NB4 (cell line): Measurements from ENCODE around the gene NFATC2.

Experiments
- DNase-seq: peaks from one replicate; pipeline ENCODE4 v3.0.0; 2010; ENCODE audit warnings: low read depth
- H3K4me3 ChIP-seq: one replicate; pipeline ENCODE4 v1.5.1; 2011; ENCODE audit warnings: mild to moderate bottlenecking, low read depth, low read length, moderate library complexity
- CTCF ChIP-seq: IDR thresholded peaks from one replicate; pipeline ENCODE4 v1.5.1; 2012; ENCODE audit warnings: low read depth, low read length
- MAX ChIP-seq: IDR thresholded peaks from 2 replicates; pipeline ENCODE4 v1.6.1; 2011; ENCODE audit warnings: low read depth, low read length
- MYC ChIP-seq: IDR thresholded peaks from 2 replicates; pipeline ENCODE4 v1.6.1; 2011; ENCODE audit warnings: low read depth, low read length
- POLR2A ChIP-seq: IDR thresholded peaks from 2 replicates; pipeline ENCODE4 v1.6.1; 2011; ENCODE audit warnings: mild to moderate bottlenecking; ENCODE audit not compliant: insufficient read length; ENCODE audit errors: extremely low read depth

NFATC2 gene

GRCh38 chr20:51359947-51360346, 182.6 kb downstream of the NFATC2 start:
- H3K4me3 ChIP-seq, result no peak overlapping the region
- no peak for TF ChIP-seq POLR2A
- no peak for TF ChIP-seq MAX
- no peak for TF ChIP-seq CTCF
- TF ChIP-seq MYC, result no peak
- DNase-seq, result no peak

- no peak for DNase-seq
- no peak overlapping the region for H3K4me3 ChIP-seq
- TF ChIP-seq MYC (no peak), MAX (no peak), CTCF (no peak), POLR2A (no peak)
Observed at GRCh38 chr20:51359401-51359800, 183.1 kb downstream of the NFATC2 start.

GRCh38 chr20:51358032-51358724, 184.3 kb downstream of the NFATC2 start:
- no peak for TF ChIP-seq MAX
- TF ChIP-seq MYC, result no peak
- TF ChIP-seq CTCF, result no peak
- no peak for TF ChIP-seq POLR2A
- DNase-seq, result no peak
- no peak overlapping the region for H3K4me3 ChIP-seq

- no peak overlapping the region for H3K4me3 ChIP-seq
- TF ChIP-seq MAX (no peak), CTCF (no peak), MYC (no peak), POLR2A (no peak)
- DNase-seq, result no peak
Observed at GRCh38 chr20:51357543-51357942, 185.0 kb downstream of the NFATC2 start.

- H3K4me3 ChIP-seq, result no peak overlapping the region
- DNase-seq, result no peak
Observed at GRCh38 chr20:51356871-51357270, 185.6 kb downstream of the NFATC2 start.

More at GRCh38 chr20:51356871-51357270, 185.6 kb downstream of the NFATC2 start:
- TF ChIP-seq CTCF (no peak), MYC (no peak), POLR2A (no peak), MAX (no peak)
